GM18499 (cell line): ENCODE results near the gene KLHL8.

Experiments
- ATAC-seq: cut with Tn5 transposase; IDR thresholded peaks from one replicate; pipeline ENCODE4 v1.9.1; 2021; ENCODE audit warnings: moderate number of reproducible peaks; ENCODE audit not compliant: insufficient read depth, unreplicated experiment

The KLHL8 gene

DNA sequence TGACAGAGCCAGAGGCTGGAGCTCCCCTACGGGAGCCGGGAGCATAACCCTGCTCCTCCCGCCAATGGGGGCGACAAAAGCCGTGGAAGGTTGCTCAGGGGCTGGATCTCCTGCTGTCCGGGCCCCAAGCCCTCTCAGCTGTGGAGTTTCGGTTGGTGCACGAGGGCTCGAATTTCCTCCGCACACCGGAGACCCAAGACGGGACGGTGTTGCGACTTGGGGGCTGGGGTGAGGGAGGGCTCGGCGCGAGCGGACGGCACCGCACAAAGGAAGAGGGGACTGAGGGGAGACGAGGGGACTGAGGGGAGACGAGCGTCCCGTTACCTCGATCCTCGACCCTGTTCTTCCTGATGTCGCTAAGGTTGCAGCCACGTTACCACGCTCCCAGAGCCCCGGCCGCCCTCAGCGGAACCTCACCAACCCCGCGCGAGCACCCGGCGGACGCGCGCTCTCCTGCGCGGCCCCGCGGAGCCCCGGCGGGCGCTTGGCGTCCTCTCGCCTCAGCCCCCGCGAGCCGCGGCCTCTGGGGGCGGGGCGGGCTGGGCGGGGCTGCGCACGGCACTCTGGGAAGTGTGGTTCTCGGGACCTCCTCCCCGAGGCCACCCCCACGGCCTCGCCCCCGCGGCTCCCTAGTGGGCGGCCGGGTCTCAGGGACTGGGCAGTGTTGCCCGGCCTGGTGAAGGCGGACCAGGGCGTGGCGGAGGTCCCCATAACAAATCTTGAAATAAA lies at the start of gene KLHL8:
KLHL8 (minus strand) TSS at position 525 of the 729 bp plus-strand sequence. CDS start 25,079 bp downstream, outside the sequence.
- peak; percentile 62 for ATAC-seq

- no peak for ATAC-seq
Observed at GRCh38 chr4:87270144-87270543, 49.7 kb upstream of the KLHL8 start.

DNA sequence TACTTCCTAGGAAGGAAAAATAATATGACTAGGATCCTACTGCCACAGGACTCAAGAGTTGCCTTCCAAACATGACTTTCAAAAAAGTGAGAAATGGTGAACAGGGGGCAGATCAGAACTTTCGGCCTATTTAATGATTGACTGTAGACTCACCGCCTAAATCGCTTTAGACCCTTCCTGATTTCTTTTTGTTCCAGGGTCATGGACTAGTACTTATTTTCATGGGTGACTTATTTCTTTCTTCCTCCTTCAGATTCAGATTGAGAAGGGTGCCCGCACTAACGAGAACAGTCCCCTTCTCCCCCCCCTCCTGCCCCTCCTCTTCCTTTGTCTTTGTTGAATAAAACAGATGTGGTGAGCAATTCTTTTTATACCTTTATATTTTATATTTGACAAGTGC lies 48.0 kb upstream of the KLHL8 start:
- ATAC-seq = no peak

DNA sequence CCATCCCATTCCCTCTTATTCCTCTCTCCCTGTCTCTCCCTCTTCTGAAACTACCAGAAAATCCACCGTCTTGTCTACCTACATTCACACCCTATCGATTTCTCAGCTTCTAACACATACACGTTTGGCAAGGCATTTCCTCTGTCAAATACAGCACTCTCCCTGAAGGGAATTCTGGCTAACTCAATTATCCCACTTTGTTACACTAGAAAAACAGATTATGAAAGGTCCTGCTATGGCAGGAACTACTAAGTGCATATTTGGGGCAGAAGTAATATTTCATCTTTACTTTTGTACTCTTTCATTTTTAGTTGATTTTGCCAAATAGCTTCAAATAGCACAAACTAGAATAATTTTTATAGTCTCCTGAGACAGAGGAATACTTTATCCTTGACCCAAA lies 46.6 kb upstream of the KLHL8 start:
- ATAC-seq = no peak

DNA sequence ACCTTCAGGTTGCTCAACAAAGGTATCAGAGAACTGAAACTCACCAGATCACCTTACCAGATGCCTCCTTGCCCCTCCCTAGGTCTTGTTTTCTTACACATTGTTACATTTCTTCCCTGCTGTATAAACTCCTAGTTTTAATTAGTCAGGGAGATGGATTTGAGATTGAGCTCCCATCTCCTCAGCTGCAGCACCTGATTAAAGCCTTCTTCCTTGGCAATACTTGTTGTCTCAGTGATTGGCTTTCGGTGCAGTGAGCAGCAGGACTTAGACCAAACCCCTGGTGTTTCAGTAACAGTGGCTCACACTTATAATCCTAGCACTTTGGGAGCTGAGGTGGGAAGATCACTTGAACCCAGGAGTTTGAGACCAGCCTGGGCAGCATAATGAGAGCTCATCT lies 42.5 kb upstream of the KLHL8 start:
- no peak for ATAC-seq

DNA sequence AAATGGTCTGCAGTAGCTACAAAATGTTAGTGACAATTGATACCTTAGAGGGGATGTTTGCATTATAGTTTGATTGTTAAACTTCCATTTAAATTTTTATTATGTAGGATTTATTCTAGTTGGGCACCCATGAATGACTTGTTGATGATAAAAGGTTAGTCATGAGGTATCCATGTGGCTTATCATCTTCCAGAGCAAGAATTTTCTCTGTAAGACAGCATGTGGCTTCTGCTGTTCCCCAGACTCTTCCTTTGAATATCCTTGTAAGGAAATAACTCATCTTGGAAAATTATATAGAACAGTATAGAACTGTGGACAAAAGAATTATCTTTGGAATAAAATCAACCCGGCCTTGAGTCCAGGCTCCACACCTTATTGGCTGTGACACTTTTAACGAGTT lies 40.1 kb upstream of the KLHL8 start:
- ATAC-seq = no peak

DNA sequence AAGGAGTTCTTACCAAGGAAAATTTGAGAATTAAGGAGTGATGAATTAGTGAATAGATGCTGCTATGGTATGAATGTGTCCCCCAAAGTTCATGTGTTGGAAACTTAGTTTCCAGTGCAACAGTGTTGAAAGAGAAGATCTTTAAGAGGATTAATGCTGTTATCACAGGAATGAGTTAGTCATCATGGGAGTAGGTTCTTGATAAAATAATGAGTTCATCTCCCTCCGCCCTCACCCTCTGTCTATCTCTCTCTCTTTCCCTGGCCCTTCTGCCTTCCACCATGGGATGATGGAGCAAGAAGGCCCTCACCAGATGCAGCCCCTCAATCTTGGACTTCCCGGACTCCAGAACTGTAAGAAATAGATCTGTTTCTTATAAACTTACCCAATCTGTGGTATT lies 38.3 kb upstream of the KLHL8 start:
- no peak for ATAC-seq

- no peak for ATAC-seq
Observed at GRCh38 chr4:87257523-87257922, 37.1 kb upstream of the KLHL8 start.

DNA sequence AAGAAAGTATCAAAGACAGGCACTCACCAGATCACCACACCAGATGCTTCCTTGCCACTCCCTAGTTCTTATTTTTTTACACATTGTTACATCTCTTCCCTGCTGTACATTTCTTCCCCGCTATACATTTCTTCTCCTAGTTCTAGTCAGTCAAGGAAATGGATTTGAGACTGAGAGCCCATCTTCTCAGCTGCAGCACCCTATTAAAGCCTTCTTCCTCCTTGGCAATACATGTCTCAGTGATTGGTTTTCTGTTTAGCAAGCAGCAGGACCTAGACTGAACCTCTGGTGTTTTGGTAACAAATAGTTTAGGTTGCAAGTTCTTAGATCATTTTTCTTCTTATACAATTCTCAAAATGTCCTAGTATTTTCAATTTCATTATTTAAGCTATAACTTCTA lies 35.3 kb upstream of the KLHL8 start:
- ATAC-seq = no peak

DNA sequence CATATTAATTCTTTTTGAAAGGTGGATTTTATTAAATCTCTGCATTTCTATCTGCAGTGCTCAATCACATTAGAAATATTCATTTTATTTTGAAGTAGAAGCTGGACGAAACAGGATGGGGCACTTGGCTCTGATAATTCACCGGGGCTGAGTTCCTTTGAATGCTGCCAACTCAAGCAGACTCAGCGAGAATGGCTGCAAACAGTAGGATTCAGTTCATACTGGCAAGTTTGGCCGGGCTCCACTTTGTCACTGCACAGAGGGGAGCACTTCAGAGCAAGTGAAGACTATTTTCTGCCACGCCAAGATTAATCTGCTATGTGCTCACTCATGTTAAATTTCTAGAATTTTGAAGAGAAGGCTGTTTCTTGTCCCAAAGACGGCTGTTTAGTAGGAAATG lies 30.7 kb upstream of the KLHL8 start:
- ATAC-seq = no peak

DNA sequence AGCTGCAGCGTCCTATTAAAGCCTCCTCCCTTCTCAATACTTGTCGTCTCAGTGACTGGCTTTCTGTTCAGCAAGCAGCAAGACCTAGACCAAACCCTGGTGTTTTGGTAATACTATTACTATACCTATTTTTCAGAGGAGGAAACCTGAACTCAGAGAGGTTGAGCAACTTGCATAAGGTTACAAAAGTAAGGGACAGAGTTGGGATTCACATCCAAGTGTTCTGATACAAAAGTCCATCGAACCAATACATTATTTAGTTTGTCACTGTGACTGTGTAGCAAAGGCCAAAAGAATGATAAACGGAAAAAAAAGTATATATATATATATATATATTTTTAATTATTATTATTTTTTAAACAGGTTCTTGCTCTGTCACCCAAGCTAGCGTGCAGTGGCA lies 29.9 kb upstream of the KLHL8 start:
- no peak for ATAC-seq

DNA sequence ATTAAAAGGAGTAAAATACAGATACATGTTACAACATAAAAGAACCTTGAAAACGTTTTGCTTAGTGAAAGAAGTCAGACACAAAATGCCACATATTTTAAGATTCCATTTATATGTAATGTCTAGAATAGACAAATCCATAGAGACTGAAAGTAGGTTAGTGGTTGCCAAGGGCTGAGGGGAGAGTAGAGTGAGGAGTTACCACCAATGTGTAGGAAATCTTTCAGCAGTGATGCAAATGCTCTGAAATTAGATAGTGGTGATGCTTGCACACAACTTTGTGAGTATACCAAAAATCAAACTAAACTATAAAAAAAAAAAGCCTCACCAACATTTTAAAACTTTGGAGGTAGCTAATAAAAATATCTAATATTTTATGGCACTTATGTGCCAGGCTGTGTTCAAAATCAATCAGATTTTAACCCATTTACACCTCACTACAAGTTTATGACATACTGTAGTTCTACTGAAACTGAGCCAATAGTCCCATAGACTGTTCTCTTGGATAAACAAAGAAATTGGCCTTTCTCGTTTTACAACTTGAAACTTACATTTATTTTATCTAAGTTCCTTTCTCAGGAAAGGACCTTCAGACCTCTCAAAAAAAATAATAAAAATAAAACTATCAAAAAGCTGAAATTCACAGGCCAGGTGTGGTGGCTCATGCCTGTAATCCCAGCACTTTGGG lies 29.1 kb upstream of the KLHL8 start:
- ATAC-seq = no peak

DNA sequence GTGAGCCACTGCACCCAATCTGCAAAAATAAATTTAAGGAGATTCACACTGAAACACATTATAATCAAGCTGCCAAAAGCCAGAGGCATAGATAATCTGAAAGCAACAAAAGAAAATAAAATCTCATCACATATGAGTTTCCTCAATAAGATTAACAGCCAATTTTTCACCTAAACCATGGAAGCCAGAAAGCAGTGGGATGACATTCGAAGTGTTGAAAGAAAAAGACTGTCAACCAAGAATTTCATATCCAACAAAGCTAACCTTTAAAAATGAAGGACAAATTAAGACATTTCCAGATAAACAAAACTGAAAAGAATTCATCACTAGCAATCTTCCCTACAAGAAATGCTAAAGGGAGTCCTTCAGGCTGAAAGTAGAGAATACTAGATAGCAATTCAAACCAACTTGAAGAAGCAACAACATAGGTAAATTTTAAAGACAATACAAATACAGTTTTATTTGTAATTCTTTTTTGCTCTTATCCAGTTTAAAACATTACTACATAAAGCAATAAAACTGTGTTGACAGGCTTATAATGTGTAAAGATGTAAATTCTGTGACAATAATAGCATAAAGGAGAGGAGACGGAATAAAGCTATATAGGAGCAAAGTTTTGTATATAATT lies 23.1 kb upstream of the KLHL8 start:
- ATAC-seq = no peak

DNA sequence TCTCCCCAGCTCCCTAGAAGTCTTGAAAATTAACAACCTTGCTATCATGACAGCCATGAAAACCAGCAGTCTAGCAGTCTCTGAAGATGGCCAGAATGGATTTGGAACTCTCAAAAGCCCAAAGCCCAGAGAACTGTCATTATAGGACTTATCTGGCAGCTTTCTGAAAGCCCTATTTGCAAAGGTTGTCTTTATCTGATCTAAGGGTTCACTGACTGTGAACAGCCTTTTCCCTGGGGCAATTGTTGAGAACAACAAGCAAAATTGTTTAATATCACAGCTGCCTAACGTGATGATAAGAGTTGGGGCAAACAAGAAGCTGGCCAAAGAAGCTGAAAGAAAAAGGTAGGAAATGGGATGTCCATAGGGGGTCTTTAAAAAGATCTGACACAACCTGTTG lies 20.9 kb upstream of the KLHL8 start:
- ATAC-seq = no peak

DNA sequence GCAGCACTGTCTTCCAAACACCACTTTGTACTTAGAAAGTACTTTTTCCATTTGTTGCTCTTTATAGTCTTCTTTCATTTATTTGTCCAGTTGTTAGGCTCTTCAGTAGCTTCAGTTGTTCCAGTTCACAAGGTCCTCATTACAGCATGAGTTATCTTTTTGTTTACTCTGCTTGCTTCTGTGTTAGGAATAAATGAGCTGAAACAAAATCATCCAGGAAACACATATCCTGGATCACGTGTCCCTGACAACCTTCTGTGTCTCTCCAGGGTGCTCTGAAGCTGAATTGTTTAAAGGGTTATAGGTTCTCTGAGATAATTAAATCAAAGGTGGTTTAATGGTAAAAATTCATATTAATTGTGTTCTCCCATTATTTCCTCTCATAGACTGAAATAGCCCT lies 19.9 kb upstream of the KLHL8 start:
- no peak for ATAC-seq

DNA sequence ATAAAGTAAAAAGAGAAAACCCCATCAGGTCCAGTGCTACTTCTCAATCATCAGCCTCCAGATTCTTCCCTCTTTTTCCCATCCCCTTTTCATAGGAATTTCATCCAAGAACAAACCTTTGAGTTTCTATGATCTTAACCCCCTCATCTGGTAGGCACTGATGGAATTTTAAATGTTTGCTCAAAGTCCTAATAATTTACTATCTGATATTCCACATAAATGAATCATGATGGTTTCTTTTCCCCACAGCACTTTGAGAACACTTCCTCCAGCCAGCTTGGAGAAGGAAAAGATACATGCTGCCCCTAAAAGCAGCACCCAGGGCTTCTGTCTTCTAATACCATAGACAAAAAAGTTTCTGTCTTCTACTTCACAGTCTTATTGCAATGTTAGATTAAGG lies 19.4 kb upstream of the KLHL8 start:
- no peak for ATAC-seq

DNA sequence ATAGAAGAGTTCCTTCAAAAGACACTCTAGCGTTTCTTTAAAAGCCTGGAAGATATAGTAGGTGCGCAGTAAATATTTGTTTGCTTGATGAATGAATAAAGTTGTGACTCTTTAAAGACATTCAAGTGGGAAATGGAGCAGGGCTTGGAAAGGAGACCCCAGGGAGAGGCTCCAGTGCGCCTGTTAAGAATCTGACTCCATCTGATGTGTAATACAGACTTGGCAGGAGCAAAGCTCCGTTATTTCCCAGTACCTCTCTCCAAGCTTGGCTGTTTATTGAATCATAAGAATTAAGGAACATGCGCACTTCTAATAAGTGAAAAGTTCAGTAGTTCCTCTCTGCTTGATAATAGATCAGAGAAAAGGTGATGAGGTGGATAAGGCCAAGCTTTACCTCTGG lies 18.8 kb upstream of the KLHL8 start:
- no peak for ATAC-seq

DNA sequence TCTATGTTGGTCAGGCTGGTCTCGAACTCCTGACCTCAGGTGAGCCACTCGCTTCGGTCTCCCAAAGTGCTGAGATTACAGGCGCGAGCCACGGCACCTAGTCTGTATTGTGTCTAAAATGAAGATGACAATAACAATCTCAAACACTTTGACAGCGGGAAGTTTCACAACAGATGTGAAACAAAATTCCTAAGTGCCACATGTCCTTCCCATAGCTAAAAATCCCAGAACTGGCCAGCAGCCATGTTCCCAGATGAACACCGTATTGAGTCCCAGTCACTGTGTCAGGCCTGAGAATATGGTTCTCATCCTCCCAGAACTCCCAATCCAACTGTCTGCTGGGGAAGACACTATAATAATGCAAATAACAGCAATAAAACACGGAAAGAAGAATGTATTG lies 16.4 kb upstream of the KLHL8 start:
- no peak for ATAC-seq

- ATAC-seq = no peak
Observed at GRCh38 chr4:87235020-87235671, 14.7 kb upstream of the KLHL8 start.

- no peak for ATAC-seq
Observed at GRCh38 chr4:87232216-87232615, 11.8 kb upstream of the KLHL8 start.

GRCh38 chr4:87230806-87231205 lies 10.4 kb upstream of the KLHL8 start:
- ATAC-seq = no peak
